Measurements from ENCODE around the gene HS6ST1. TPM values are rescaled to one million over a fixed set of nuclear protein-coding genes. Genes with fewer than 3 reads are reported as not detected.

HS6ST1 gene
- total RNA-seq, 1 donor from 2014 or later, result 17.6 TPM

DNA sequence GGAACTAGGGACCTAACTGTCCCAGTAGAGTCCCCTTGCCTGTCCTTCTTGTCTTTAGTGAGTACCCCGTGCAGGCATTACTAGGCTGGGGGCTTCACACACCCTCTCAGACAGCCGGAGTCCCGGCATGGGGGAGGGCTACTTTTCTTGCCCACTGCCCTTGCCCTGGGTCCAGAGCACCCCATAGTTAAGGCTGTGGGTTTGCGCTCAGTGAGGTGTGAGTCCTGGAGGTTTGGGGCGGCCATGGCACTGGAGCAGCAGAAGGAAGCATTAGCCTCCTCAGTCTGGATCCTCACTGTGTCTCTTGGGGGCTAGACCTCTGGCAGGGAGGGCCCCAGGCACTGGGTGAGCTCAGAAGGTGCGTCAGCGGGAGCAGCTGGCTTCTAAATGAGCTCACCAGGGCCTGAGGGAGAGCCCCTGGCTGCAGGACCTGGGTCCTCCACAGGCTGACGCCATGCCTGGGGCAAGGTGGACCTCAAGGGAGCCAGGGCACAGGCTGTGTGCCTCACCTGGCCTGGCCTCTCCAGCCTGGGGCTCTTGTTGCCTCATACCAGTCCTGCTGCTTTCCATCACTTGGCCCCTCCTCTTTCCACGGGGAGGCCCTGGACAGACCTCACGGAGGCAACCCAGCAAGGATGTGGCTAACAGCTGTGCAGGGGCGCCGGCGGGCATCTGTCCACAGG, 27.4 kb downstream of the HS6ST1 start:
- H3K27ac Mint-ChIP-seq, result no peak overlapping the region
- DNase-seq (ENCODE audit: low spot score), result no peak
- H3K4me1 Mint-ChIP-seq (ENCODE audit: low read depth), result no peaks in the 10 kb centered on the region
- no peaks in the 10 kb centered on the region for H3K36me3 Mint-ChIP-seq (ENCODE audit: low read depth)
- no peaks in the 10 kb centered on the region for H3K27me3 Mint-ChIP-seq (ENCODE audit: low read depth)
- intact Hi-C loops (cut with micrococcal nuclease), result no loop called here
- no peaks in the 10 kb centered on the region for H3K9me3 Mint-ChIP-seq
- no peak overlapping the region for H3K4me3 Mint-ChIP-seq (ENCODE audit: low read depth)

DNA sequence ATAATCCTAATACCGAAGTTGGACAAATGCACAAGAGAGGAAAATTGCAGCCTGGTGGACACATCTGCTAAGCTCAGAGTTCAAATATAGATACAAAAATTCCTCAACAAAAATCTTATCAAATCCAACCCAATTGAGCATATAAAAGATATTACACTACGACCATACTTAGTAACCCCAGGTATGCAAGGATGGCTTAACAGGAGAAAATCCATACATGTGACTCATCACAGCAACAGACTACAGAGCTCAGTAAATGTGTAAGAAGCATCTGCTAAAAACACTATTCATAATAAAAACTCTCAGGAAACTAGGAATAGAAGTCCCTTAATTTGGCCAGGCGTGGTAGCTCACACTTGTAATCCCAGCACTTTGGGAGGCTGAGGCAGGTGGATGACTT, 28.3 kb downstream of the HS6ST1 start:
- H3K27ac Mint-ChIP-seq, result no peak overlapping the region
- no peaks in the 10 kb centered on the region for H3K27me3 Mint-ChIP-seq (ENCODE audit: low read depth)
- no peak overlapping the region for H3K4me3 Mint-ChIP-seq (ENCODE audit: low read depth)
- no peak for DNase-seq (ENCODE audit: low spot score)
- no peaks in the 10 kb centered on the region for H3K36me3 Mint-ChIP-seq (ENCODE audit: low read depth)
- intact Hi-C loops (cut with micrococcal nuclease), result no loop called here
- no peaks in the 10 kb centered on the region for H3K4me1 Mint-ChIP-seq (ENCODE audit: low read depth)
- no peaks in the 10 kb centered on the region for H3K9me3 Mint-ChIP-seq

DNA sequence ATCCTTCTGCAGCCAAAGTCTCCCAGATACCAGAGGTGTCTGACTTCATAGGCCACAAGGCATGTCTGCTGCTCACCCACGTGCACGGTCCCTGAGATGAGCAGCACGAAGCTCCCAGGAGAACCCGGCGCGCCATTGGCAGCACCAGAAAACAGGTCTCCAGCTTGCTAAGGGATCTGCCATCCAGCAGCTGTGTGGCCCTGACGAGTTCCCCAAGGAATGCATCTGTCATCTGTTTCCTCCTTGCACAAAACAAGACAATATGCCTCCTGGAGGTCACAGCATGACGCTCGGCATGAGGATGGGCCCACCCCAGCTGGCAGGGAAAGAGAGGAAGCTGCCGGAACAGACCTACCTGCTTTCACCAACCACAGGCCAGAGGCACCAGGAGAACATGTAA, 29.2 kb downstream of the HS6ST1 start:
- Mint-ChIP-seq H3K27ac (no peak overlapping the region), H3K4me1 (ENCODE audit: low read depth) (no peaks in the 10 kb centered on the region), H3K4me3 (ENCODE audit: low read depth) (no peak overlapping the region), H3K9me3 (no peaks in the 10 kb centered on the region), H3K27me3 (ENCODE audit: low read depth) (no peaks in the 10 kb centered on the region), H3K36me3 (ENCODE audit: low read depth) (no peaks in the 10 kb centered on the region)
- intact Hi-C loops (cut with micrococcal nuclease), result no loop called here
- no peak for DNase-seq (ENCODE audit: low spot score)

DNA sequence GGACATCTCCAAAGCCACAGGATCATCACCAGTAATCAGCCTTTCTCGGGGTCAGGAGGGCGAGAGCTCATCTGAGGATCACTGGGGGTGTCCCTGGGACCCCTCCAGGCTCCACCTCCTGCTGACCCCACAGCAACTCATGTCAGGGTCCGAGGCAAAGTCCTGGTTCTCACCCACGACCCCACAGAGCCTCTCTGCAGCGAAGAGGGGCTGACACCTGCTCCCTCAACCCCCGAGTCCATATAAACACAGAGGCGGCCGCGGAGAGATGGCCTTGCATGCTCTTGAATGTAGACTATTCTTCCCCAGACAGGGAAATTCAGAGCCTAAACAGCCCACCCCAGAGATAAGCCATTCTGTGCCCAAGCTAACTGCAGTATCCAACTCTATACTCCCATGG, 29.9 kb downstream of the HS6ST1 start:
- no peaks in the 10 kb centered on the region for H3K4me1 Mint-ChIP-seq (ENCODE audit: low read depth)
- H3K36me3 Mint-ChIP-seq (ENCODE audit: low read depth), result no peaks in the 10 kb centered on the region
- no peak overlapping the region for H3K4me3 Mint-ChIP-seq (ENCODE audit: low read depth)
- intact Hi-C loops (cut with micrococcal nuclease), result no loop called here
- H3K9me3 Mint-ChIP-seq, result no peaks in the 10 kb centered on the region
- no peak overlapping the region for H3K27ac Mint-ChIP-seq
- H3K27me3 Mint-ChIP-seq (ENCODE audit: low read depth), result no peaks in the 10 kb centered on the region
- no peak for DNase-seq (ENCODE audit: low spot score)

DNA sequence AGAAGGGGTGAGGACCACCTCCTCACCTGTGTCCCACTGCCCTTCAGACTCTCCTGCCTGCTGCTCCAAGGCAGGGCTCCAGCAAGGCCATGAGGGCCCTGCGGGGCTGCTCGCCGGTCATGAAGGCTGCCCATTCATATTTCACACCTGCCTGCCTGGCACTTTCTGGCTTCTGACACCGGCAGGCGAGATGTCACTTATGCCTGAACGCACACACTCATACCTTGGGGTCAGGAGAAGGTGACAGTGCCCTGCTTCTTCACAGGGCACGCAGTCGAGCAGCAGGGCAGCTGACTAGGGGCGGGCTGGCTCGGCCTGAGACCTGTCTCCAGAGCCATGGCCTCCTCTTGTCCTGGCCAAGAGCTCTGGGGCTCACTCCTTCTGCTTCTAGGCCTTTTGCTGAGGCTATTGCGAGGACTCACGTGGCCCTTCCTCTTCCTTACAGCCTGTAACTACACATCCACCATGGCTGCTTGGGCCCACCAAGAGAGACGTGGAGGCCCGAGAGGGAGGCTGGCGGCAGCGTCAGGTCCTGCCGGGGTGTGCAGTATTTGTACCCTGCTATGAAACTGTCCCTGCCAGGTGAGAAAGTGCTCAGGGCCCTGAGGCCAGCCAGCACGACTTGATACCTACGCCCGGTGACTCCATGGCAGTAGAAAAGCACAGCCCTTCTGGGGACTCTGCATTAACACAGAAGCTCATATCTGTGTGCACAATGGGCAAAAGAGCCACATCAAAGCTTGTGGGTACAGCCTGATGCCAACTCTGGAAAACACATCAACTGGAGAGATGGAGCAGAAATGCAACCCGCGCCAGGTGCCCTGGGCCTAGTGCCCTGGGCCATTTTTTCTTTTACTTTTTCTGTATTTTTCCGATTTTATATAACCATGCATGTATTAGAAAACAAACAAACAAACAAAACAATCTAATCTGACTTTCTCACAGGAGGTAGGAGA, 30.6 kb downstream of the HS6ST1 start:
- H3K4me3 Mint-ChIP-seq (ENCODE audit: low read depth), result no peak overlapping the region
- H3K4me1 Mint-ChIP-seq (ENCODE audit: low read depth), result no peaks in the 10 kb centered on the region
- no peaks in the 10 kb centered on the region for H3K27me3 Mint-ChIP-seq (ENCODE audit: low read depth)
- H3K9me3 Mint-ChIP-seq, result no peaks in the 10 kb centered on the region
- no peak for DNase-seq (ENCODE audit: low spot score)
- no peak overlapping the region for H3K27ac Mint-ChIP-seq
- intact Hi-C loops (cut with micrococcal nuclease), result no loop called here
- H3K36me3 Mint-ChIP-seq (ENCODE audit: low read depth), result no peaks in the 10 kb centered on the region

DNA sequence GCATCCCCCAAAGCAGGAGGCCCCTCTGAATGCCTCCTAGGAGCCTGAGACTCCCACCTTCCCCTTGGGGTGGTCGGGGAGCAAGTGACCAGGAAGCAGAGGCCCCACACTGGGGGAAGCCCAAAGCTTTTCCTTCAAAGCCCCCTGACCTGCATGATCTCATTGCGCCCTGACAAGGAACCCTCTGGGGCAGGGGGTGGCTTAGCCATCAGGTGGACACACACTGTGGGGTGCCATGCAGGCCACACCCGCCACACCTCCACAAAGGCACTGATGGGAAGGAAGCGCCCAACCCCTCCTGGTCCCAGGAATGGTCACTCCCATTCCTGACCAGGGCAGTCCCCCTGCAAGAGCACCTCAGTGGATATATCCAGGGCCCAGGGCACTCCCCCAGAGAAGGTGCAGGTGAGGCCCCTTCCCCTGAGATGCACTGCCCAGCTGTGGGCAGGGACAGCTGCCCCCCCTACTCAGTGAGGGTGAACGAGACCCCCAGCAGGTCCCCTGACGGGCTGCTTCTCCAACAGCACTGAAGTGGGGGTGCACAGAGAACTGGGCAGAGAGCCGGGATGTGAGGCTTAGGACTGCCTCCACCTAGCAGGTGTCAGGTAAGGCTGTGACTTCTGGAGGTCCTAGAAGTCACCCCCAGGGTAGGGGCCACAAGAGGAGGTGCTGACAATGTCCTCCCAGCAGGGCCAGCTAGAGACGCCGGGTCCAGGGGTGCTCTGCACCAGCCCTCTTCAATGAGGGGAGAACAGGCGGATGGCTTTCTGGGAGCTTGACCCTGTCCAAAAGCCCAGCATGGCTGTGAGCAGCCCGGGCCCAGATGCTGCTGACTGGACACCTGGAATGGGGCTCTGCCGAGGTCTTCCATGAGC, 31.5 kb downstream of the HS6ST1 start:
- intact Hi-C loops (cut with micrococcal nuclease), result no loop called here
- Mint-ChIP-seq H3K9me3 (no peaks in the 10 kb centered on the region), H3K36me3 (ENCODE audit: low read depth) (no peaks in the 10 kb centered on the region), H3K27ac (no peak overlapping the region), H3K27me3 (ENCODE audit: low read depth) (no peaks in the 10 kb centered on the region), H3K4me1 (ENCODE audit: low read depth) (no peaks in the 10 kb centered on the region), H3K4me3 (ENCODE audit: low read depth) (no peak overlapping the region)
- DNase-seq (ENCODE audit: low spot score), result no peak

DNA sequence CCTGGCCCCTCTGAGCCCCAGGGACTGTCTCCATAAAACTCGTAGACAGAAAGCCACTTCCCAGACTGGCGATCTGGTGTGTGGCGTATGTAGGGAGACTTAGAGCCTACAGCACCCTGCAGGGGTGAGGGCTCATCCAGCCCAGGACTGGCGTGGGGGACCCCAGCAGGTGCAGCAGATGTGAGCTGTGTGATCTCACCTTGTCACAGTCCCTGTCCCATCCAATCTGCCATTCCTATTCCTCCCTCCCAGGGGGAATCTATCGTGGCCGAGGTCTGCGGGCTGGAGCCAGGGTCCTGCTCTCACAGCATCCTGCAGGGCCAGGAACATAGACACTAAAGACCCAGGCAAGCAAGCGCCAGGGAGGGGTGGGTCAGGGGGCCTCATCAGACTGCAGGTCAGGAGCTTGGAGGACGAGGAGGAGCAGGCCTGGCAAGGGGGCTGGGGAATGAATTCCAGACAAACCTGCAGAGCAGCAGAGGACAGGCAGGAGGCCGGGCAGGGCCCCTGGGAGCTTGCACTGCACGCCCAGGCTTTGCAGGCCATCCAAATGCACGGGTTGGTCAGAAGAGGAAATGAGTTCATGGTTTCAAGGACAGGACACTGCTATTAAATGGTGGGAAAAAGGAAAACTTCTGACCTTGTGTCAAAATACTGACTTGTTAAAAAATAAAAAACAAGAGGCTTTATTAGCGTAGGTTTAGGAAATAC, 32.5 kb downstream of the HS6ST1 start:
- Mint-ChIP-seq H3K27me3 (ENCODE audit: low read depth) (no peaks in the 10 kb centered on the region), H3K9me3 (no peaks in the 10 kb centered on the region), H3K4me3 (ENCODE audit: low read depth) (no peak overlapping the region), H3K36me3 (ENCODE audit: low read depth) (no peaks in the 10 kb centered on the region), H3K27ac (no peak overlapping the region), H3K4me1 (ENCODE audit: low read depth) (no peaks in the 10 kb centered on the region)
- DNase-seq (ENCODE audit: low spot score), result no peak
- intact Hi-C loops (cut with micrococcal nuclease), result no loop called here

DNA sequence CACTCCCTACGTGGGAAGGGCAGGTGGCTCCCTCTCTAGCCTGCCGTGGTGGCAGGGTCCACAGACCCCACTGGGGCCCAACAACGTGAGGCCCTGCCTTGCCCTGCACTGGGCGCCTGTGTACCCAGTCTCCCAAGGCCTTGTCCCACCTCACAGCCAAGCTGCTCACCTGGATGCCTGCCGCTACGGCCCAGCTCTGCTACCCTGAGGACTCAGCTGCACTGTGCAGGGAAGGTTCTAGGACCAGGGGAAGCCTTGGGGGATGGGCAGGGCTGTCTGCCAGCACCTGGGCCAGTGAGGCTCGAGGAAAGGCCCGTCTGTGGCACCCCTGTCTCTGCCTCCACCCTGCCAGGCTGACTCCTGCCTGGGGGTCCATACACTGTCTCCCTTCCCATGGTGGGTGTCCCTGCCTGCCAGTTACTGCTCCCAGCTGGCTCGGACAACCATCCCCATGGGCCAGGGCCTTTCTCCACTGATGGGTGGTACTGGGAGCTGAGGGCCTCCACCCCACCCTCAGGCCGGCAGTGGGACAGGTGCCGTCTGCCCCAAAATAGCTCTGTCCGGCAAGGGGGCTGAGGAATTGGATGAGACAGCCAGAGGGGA, 33.2 kb downstream of the HS6ST1 start:
- H3K27ac Mint-ChIP-seq, result no peak overlapping the region
- DNase-seq (ENCODE audit: low spot score), result no peak
- H3K36me3 Mint-ChIP-seq (ENCODE audit: low read depth), result no peaks in the 10 kb centered on the region
- no peaks in the 10 kb centered on the region for H3K9me3 Mint-ChIP-seq
- no peak overlapping the region for H3K4me3 Mint-ChIP-seq (ENCODE audit: low read depth)
- intact Hi-C loops (cut with micrococcal nuclease), result no loop called here
- no peaks in the 10 kb centered on the region for H3K4me1 Mint-ChIP-seq (ENCODE audit: low read depth)
- H3K27me3 Mint-ChIP-seq (ENCODE audit: low read depth), result no peaks in the 10 kb centered on the region

DNA sequence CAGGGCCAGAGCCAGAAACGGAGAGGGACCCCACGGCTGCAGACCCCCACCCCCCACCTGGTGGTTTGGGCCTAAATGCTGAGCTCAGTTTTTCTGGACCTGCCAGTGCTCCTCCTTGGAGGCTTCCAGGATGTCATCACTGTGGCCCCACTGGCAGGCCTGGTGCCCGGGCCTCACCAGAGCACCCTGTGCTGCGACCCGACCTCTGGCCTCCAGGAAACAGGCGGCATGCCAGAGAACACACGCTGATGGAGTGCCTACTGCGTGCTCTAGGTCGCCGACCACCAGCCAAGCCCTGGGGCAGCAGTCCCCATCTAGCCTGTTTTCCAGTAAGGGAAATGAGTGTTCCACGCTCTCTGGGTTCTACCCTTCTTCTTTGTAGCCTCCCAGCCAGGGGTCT, 33.8 kb downstream of the HS6ST1 start:
- no peaks in the 10 kb centered on the region for H3K9me3 Mint-ChIP-seq
- intact Hi-C loops (cut with micrococcal nuclease), result no loop called here
- no peaks in the 10 kb centered on the region for H3K36me3 Mint-ChIP-seq (ENCODE audit: low read depth)
- no peaks in the 10 kb centered on the region for H3K27me3 Mint-ChIP-seq (ENCODE audit: low read depth)
- no peak overlapping the region for H3K27ac Mint-ChIP-seq
- DNase-seq (ENCODE audit: low spot score), result no peak
- no peaks in the 10 kb centered on the region for H3K4me1 Mint-ChIP-seq (ENCODE audit: low read depth)
- H3K4me3 Mint-ChIP-seq (ENCODE audit: low read depth), result no peak overlapping the region

DNA sequence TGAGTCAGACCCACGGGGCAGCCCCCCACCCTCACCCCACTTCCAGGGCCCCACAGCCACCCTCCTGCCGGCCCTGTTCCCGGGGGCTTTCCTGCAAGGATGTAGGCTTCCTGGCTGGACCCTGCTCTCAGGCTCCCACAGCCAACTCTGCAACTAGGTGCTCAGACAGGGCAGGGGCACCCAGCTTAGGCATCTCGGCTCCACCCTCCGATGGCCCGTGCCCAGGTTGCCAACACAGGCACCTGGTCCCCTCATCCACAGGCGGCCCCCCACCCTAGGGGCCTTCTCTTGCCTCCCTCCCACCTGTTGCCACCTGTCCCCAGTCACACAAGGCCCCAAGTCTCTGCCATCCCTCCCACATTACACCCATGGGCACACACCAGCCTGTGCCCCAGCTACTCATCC, 34.6 kb downstream of the HS6ST1 start:
- Mint-ChIP-seq H3K4me3 (ENCODE audit: low read depth) (no peak overlapping the region), H3K36me3 (ENCODE audit: low read depth) (no peaks in the 10 kb centered on the region), H3K27ac (no peak overlapping the region), H3K27me3 (ENCODE audit: low read depth) (no peaks in the 10 kb centered on the region), H3K4me1 (ENCODE audit: low read depth) (no peaks in the 10 kb centered on the region), H3K9me3 (no peaks in the 10 kb centered on the region)
- intact Hi-C loops (cut with micrococcal nuclease), result no loop called here
- no peak for DNase-seq (ENCODE audit: low spot score)

DNA sequence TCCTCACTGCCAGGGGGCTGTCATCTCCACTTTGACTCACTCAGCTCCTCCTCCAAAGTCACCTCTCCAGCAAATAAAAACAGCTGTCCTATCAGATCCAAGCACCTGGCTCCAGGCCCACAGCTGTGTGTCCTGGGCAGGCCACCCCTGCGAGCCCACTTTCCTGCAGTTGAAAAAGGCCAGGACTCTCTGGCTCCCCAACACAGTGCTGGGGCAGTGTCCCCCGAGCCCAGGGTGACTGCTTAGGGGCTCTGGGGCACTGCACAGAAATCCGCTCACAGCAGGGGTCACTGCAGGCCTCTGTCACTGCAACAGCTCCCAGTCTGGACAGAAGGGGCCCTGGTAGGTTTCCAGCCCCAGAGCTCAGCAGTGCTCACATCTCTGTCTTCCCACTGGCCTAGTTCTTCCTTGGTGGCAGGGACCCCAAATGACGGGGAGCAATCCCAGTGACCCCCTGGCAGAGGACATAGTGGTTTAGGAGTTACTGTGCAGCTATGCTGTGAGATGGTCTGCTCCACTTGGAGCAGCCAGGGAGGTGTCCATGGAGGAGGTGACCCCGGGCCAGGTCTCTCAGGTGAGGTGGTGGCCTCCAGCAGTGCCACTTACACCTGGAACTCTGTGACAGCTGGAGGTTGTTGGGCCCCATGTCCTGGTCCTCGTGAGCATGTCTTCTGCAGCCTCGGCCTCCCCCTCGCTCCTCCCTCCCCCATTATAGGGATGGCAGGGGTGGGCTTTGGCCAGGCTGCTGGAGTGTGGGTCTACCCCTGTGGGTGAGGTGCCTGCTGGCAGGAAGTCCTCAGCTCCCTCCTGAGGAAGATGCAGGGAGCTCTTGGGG, 35.5 kb downstream of the HS6ST1 start:
- H3K36me3 Mint-ChIP-seq (ENCODE audit: low read depth), result no peaks in the 10 kb centered on the region
- H3K9me3 Mint-ChIP-seq, result no peaks in the 10 kb centered on the region
- intact Hi-C loops (cut with micrococcal nuclease), result no loop called here
- no peak overlapping the region for H3K4me3 Mint-ChIP-seq (ENCODE audit: low read depth)
- no peaks in the 10 kb centered on the region for H3K27me3 Mint-ChIP-seq (ENCODE audit: low read depth)
- no peaks in the 10 kb centered on the region for H3K4me1 Mint-ChIP-seq (ENCODE audit: low read depth)
- no peak for DNase-seq (ENCODE audit: low spot score)
- no peak overlapping the region for H3K27ac Mint-ChIP-seq
